Calu3 (cell line): ENCODE measurements around the gene MTMR2. TPM values are rescaled to one million over a fixed set of nuclear protein-coding genes. Genes with fewer than 3 reads are reported as not detected.

Source experiments
- BruUV-seq: library from RNA; stranded (reverse); fragments of 400-500 nt; replicated peaks from 2 replicates; lab custom pipeline; 2021; lab: Mats Ljungman, UMichigan
- CTCF ChIA-PET: fragments of 300-600 bp; sonication (Branson Sonifier 250); formaldehyde crosslinking; loops from one replicate; lab custom pipeline; 2022; ENCODE audit warnings: antibody characterized with exemption; lab: Charles Lee
- DNase-seq: peaks from one replicate; pipeline ENCODE4 v3.0.0; 2022
- H3K27ac Mint-ChIP-seq: one replicate; pipeline ENCODE4 v1.8.0; 2022; ENCODE audit warnings: mixed read lengths; ENCODE audit not compliant: unreplicated experiment
- H3K27me3 Mint-ChIP-seq: one replicate; pipeline ENCODE4 v1.8.0; 2022; ENCODE audit warnings: mixed read lengths; ENCODE audit not compliant: unreplicated experiment
- H3K36me3 Mint-ChIP-seq: one replicate; pipeline ENCODE4 v1.8.0; 2022; ENCODE audit warnings: mild to moderate bottlenecking, moderate library complexity, mixed read lengths; ENCODE audit not compliant: insufficient read depth, unreplicated experiment
- H3K4me1 Mint-ChIP-seq: one replicate; pipeline ENCODE4 v1.8.0; 2022; ENCODE audit warnings: mild to moderate bottlenecking, low read depth, mixed read lengths; ENCODE audit not compliant: unreplicated experiment
- H3K4me3 Mint-ChIP-seq: one replicate; pipeline ENCODE4 v1.8.0; 2022; ENCODE audit warnings: mild to moderate bottlenecking, low read depth, moderate library complexity, mixed read lengths; ENCODE audit not compliant: unreplicated experiment
- H3K9me3 Mint-ChIP-seq: one replicate; pipeline ENCODE4 v1.8.0; 2022; ENCODE audit warnings: low read depth, mixed read lengths; ENCODE audit not compliant: unreplicated experiment
- intact Hi-C: fragments of 100-400 bp; cut with micrococcal nuclease; formaldehyde crosslinking; loops from one replicate; pipeline ENCODE4 v1.10.0; 2022; ENCODE audit not compliant: unreplicated experiment
- total RNA-seq: library from RNA; stranded (reverse); gene quantifications from 2 replicates; pipeline ENCODE4 v1.2.3, GENCODE V29; 2022
- TF ChIP-seq, protein P1 (sequence below): fragments of 200-600 bp; IDR thresholded peaks from one replicate; pipeline ENCODE4 v1.8.0; 2022; ENCODE audit warnings: antibody characterized with exemption; ENCODE audit not compliant: unreplicated experiment

The MTMR2 gene
- total RNA-seq, 1 experiment from 2014 or later, result 17.4 TPM

GRCh38 chr11:95923439-95923727 is 524 bp downstream of the MTMR2 start:
- Mint-ChIP-seq H3K4me3 (peak overlapping the region; percentile 89), H3K9me3 (no peaks in the 10 kb centered on the region)

GRCh38 chr11:95922536-95923438 is 1.1 kb downstream of the MTMR2 start:
- Mint-ChIP-seq H3K27me3 (no peaks in the 10 kb centered on the region), H3K27ac (peak overlapping the region; percentile 86), H3K4me3 (peak overlapping the region; percentile 89), H3K36me3 (peaks cover 27% of the 10 kb centered on the region), H3K4me1 (peaks cover 13% of the 10 kb centered on the region), H3K9me3 (no peaks in the 10 kb centered on the region)
- intact Hi-C loops, result loop anchor here (5.0 kb wide), 1 partner anchor 320 kb away; no protein-coding TSS in a partner anchor
- CTCF ChIA-PET, result interaction anchor here (1.5 kb wide), 1 partner anchor 467 kb away, joined by 4 read pairs; the partner anchor contains the start of genes CCDC82 and JRKL
- TF ChIP-seq, protein P1, sequence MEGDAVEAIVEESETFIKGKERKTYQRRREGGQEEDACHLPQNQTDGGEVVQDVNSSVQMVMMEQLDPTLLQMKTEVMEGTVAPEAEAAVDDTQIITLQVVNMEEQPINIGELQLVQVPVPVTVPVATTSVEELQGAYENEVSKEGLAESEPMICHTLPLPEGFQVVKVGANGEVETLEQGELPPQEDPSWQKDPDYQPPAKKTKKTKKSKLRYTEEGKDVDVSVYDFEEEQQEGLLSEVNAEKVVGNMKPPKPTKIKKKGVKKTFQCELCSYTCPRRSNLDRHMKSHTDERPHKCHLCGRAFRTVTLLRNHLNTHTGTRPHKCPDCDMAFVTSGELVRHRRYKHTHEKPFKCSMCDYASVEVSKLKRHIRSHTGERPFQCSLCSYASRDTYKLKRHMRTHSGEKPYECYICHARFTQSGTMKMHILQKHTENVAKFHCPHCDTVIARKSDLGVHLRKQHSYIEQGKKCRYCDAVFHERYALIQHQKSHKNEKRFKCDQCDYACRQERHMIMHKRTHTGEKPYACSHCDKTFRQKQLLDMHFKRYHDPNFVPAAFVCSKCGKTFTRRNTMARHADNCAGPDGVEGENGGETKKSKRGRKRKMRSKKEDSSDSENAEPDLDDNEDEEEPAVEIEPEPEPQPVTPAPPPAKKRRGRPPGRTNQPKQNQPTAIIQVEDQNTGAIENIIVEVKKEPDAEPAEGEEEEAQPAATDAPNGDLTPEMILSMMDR, result no peak
- no peak for DNase-seq
- BruUV-seq, result TSS peak; percentile 54

More at GRCh38 chr11:95923439-95923727, 524 bp downstream of the MTMR2 start:
- intact Hi-C loops, result loop anchor here (5.0 kb wide), 1 partner anchor 319 kb away; no protein-coding TSS in a partner anchor
- peaks cover 13% of the 10 kb centered on the region for H3K4me1 Mint-ChIP-seq
- CTCF ChIA-PET, result interaction anchor here (1.5 kb wide), 1 partner anchor 466 kb away, joined by 4 read pairs; the partner anchor contains the start of genes CCDC82 and JRKL
- BruUV-seq, result no TSS peak
- H3K27ac Mint-ChIP-seq, result peak overlapping the region; percentile 86
- no peak for DNase-seq
- peaks cover 27% of the 10 kb centered on the region for H3K36me3 Mint-ChIP-seq
- no peaks in the 10 kb centered on the region for H3K27me3 Mint-ChIP-seq
- TF ChIP-seq, protein P1, result no peak

- CTCF ChIA-PET, result no interaction called here
- no TSS peak for BruUV-seq
- peak overlapping the region; percentile 89 for H3K4me3 Mint-ChIP-seq
- H3K27me3 Mint-ChIP-seq, result no peaks in the 10 kb centered on the region
- intact Hi-C loops, result loop anchor here (5.0 kb wide), 1 partner anchor 320 kb away; no protein-coding TSS in a partner anchor
- peaks cover 13% of the 10 kb centered on the region for H3K4me1 Mint-ChIP-seq
- peak overlapping the region; percentile 44 for H3K27ac Mint-ChIP-seq
- H3K36me3 Mint-ChIP-seq, result peaks cover 27% of the 10 kb centered on the region
- H3K9me3 Mint-ChIP-seq, result no peaks in the 10 kb centered on the region
- no peak for DNase-seq
- TF ChIP-seq, protein P1, result no peak
These were observed 1.8 kb downstream of the MTMR2 start for GRCh38 chr11:95922099-95922498.

GRCh38 chr11:95920460-95921105 is 3.3 kb downstream of the MTMR2 start:
- no peaks in the 10 kb centered on the region for H3K27me3 Mint-ChIP-seq
- CTCF ChIA-PET, result no interaction called here
- H3K9me3 Mint-ChIP-seq, result no peaks in the 10 kb centered on the region
- TF ChIP-seq, protein P1, result no peak
- H3K27ac Mint-ChIP-seq, result no peak overlapping the region
- peaks cover 27% of the 10 kb centered on the region for H3K36me3 Mint-ChIP-seq
- DNase-seq, result no peak
- no peak overlapping the region for H3K4me3 Mint-ChIP-seq
- no TSS peak for BruUV-seq
- intact Hi-C loops, result loop anchor here (5.0 kb wide), 1 partner anchor 322 kb away; no protein-coding TSS in a partner anchor
- peaks cover 13% of the 10 kb centered on the region for H3K4me1 Mint-ChIP-seq
